GM19397 (cell line): ENCODE measurements around the gene NOL9.

Experiments
- ATAC-seq: cut with Tn5 transposase; IDR thresholded peaks from one replicate; pipeline ENCODE4 v1.9.1; 2021; ENCODE audit warnings: mild to moderate bottlenecking, moderate library complexity; ENCODE audit not compliant: unreplicated experiment

The NOL9 gene

DNA sequence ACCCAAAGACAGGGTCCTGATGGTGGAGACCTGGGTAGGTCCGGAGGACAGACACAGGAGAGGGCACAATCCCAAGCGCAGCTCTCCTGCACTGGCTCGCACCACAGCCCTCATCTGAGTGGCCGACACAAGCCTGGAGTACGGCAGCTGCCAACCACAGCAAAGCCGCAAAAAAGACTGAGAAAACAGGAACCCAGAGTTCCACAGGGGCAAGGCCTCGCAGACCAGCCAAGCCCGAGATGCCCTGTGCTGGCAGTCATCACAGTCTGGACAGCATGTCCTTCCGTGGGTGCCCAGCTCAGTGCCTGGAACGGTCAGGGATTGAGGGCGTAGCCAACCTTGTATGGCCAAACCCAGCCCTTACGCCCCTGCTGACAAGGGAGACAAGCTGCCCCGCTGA, 36.9 kb upstream of the NOL9 start:
- ATAC-seq: no peak

DNA sequence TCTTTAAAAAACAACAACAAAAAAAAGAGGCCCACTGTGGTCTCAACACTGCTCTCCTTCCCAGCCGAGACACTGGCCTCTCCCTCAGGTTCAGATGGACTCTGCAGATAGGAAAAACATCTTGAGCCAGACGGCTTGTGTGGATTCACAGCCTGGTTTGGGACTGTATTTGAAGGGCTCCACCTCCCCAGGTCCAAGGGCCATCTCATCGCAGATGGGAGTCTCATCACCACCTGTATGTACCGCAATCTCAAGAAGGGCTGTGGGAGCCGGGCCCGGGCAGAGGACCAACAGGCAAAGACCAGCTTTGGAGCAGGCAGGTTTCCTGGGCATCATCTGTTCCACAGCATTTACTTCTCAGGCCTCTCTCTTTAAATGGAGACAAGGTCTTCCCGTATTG, 35.7 kb upstream of the NOL9 start:
- no peak for ATAC-seq

DNA sequence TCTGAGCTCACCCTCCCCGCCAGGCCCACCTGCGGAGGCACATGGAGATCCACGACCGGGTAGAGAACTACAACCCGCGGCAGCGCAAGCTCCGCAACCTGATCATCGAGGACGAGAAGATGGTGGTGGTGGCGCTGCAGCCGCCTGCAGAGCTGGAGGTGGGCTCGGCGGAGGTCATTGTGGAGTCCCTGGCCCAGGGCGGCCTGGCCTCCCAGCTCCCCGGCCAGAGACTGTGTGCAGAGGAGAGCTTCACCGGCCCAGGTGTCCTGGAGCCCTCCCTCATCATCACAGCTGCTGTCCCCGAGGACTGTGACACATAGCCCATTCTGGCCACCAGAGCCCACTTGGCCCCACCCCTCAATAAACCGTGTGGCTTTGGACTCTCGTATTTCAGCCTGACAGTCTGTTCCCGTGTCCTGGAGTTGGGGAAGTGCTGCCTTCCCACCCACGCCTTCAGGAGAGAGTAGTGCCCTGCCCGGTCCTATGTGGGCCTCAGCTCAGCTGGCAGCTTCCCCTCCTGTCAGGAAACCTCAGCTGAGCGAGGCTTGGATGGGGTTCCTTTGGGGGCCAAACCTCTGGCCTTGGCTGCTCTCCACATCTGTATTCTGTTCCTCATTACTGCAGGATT, 34.7 kb upstream of the NOL9 start:
- ATAC-seq: no peak

DNA sequence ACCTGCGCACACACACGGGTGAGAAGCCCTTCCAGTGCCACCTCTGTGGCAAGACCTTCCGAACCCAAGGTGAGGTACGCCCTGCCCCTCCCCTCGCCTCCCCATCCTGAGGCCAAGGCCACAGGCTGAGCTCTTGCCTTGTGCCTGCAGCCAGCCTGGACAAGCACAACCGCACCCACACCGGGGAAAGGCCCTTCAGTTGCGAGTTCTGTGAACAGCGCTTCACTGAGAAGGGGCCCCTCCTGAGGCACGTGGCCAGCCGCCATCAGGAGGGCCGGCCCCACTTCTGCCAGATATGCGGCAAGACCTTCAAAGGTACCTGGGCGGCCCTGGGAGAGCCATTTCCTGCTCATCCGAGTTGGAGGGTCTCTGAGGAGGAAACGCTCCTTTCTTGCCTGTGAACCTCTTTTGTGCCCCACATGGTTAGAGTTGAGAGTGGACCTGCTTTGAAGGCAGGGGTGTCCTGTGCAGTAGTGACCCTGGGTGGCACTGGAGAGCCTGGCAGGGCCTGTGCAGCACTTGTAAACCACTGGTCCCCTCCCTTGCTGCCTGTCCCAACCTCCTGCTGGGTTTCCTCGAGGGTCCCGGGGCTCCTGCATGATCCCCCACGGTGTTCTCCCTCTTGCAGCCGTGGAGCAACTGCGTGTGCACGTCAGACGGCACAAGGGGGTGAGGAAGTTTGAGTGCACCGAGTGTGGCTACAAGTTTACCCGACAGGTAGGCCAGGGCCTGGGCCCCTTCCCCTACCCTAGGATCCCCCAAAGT, 34.0 kb upstream of the NOL9 start:
- no peak for ATAC-seq

DNA sequence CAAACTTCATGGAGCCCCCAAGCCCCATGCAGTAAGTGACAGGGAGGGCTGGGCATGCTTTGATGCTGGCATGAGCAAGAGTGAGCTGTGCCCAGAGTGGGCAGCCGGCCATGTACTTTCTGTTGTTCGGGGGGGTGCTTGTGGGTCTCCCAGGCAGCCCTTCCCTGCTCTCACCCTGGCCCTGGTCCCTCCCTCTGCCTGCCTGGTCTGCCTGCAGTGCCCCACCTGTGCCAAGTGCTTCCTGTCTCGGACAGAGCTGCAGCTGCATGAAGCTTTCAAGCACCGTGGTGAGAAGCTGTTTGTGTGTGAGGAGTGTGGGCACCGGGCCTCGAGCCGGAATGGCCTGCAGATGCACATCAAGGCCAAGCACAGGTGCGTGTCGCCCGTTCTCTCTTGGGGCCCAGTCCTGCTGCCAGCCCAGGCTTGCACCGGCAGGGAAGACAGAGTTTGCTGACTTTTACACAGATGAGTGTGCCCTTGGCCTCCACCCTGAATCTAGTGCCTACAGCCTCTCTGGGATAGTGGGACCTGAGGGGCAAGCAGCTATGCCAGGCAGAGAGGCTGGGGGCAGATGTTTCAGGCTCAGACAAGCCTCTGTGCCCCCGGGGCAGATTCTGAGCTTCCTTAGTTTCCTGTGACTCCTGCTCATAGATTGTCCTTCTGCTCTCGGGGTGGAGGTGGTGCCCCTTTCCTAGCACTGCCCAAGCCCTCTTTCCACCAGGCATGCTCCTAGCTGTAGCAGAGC, 33.1 kb upstream of the NOL9 start:
- no peak for ATAC-seq

DNA sequence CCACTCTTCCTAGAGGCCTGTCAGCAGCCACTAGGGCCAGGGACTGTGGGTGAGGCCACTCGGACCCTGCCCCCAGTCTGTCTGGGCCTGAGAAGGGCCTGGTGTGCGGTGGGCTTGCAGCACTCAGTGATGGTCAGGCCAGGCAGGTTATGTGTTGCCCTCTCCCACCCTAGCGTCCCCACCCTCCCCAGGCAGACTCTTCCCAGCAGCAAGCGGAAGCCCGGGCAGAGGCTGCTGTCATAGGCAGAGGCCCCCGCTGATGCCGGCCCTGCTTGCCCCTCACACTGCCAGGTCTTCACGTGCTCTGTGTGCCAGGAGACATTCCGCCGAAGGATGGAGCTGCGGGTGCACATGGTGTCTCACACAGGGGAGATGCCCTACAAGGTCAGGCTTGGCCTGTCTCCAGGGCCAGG, 32.1 kb upstream of the NOL9 start:
- ATAC-seq: no peak

DNA sequence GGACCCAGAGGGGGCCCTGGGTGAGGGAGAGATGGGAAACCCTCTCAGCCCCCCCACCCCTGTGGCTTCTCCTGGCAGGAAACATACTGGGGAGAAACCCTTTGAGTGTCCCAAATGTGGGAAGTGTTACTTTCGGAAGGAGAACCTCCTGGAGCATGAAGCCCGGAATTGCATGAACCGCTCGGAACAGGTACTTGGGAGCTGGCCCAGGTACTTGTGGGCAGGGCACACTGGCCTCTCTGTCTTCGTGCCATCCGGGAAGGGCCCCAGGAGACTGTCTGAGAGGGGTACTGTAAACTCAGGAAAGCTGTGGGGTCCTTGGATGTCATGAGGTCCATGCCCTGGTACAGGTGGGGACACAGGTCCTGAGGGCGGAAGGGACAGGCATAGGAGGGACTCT, 31.5 kb upstream of the NOL9 start:
- ATAC-seq: no peak

DNA sequence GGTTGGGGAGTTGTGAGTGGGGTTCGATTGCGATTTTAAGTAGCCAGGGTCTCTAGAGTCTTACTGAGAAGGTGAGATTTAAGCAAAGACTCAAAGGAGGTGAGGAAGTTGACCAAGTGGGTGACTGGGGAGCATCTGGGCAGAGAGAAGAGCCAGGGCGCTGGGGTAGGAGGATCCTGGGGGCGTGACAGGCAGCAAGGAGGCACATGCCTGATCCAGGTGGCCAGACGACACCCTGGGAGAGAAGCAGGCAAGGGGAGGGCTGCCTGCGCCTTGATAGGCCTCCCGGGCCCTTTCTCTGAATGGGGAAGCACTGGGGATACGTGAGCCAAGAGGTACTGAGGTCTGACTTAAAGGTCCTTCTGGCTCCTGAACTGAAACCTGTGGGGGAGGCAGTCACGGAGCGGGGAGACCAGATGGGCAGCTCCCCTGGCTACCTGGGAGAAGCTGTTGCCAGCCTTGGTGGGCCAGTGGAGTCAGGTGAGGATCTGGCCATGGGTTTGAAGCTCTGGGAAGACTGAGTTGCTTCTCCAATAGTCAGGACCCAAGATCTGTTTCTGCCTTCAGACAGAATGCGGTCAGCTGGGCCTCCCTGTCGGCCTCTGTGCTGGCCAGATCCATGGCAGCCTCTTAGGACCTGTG, 30.9 kb upstream of the NOL9 start:
- no peak for ATAC-seq

DNA sequence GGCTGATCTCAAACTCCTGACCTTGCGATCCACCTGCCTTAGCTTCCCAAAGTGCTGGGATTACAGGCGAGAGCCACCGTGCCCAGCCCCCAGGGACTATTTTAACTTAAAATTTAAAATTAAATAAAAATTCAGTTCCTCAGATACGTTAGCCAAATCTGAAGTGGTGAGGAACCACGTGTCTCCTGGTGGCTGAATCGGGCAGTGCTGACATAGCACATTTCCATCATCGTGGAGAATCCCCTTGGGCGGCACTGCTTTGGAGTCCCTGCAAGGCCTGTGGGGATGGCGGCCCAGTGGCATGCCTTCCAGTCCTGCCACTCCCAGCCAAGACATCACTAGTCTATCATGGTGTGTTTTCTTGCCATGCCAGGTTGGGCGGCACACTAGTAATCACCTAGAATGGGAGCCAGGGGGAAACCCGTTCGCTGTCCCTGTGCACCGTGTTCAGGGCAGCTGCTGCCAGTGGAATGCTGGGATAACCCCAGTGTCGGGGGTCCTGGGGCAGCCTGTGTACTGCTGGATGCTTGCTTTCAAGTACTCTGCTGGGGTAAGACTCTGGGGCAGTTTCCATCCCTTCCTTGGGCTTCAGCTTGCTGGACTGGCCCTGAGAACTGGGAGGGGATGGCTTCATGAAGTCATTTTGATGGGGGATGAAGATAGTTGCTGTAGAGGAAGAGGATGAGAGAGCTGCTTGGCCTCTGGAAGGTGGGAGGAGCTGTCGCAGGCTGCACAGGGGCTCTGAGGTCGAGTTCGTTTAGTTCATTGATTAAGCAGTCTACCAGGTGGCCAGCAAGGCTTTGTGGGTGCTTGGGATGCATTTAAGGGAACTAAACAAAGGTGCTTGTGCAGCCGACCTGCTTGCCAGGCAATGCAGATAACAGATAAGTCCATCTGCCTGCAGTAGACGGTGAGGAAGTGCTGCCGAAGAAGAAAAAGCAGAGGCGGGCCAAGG, 30.1 kb upstream of the NOL9 start:
- ATAC-seq: no peak

DNA sequence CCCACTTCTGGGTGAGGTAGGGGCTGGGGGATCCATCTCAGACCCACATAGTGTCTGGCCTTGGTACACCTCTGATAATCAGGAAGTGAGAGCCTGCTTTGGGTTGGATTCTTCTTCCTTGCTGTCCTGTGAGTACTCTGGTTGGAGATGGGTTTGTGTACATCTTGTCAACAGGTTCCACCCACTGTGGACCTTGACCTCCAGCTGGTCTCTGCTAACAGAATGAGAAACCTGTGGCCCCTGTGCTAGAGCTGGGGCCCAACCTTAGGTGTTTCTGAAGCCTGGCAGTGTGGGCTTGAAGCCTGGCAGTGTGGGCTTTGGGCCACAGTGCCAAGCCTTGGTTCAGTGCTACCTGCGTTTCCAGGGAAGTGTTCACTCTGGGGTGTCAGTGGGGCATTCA, 28.1 kb upstream of the NOL9 start:
- no peak for ATAC-seq

DNA sequence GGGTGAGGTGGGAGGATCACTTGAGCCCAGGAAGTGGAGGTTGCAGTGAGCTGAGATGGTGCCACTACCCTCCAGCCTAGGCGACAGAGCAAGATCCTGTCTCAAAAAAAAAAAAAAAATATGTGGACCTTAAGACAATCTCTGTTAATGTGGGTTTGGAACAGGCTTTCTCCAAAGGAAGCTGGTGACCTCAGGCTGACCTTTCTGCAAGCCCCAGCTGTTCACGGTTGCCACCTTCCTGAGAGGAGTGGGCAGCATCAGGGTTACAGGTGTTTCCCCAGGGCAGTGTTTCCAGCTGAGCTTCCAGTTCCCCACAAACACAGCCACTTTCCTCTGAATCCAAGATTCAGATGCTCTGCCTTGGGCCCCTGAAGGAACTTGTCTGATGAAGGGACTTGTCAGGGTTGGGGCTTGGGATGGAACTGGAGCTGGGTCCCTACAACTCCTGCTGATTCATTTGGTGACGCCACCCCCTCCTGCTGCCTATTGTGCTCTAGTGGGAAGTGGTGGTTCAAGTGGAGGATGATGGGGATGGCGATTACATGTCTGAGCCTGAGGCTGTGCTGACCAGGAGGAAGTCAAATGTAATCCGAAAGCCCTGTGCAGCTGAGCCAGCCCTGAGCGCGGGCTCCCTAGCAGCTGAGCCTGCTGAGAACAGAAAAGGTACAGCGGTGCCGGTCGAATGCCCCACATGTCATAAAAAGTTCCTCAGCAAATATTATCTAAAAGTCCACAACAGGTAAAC, 27.4 kb upstream of the NOL9 start:
- ATAC-seq: no peak

DNA sequence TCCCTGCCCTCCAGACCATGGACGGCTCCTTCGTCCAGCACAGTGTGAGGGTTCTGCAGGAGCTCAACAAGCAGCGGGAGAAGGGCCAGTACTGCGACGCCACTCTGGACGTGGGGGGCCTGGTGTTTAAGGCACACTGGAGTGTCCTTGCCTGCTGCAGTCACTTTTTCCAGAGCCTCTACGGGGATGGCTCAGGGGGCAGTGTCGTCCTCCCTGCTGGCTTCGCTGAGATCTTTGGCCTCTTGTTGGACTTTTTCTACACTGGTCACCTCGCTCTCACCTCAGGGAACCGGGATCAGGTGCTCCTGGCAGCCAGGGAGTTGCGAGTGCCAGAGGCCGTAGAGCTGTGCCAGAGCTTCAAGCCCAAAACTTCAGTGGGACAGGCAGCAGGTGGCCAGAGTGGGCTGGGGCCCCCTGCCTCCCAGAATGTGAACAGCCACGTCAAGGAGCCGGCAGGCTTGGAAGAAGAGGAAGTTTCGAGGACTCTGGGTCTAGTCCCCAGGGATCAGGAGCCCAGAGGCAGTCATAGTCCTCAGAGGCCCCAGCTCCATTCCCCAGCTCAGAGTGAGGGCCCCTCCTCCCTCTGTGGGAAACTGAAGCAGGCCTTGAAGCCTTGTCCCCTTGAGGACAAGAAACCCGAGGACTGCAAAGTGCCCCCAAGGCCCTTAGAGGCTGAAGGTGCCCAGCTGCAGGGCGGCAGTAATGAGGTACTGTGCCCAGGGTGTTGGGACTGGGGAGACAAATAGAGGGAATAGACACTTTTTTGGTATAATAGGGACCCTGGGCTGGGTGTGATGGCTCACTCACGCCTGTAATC, 26.5 kb upstream of the NOL9 start:
- ATAC-seq: no peak

DNA sequence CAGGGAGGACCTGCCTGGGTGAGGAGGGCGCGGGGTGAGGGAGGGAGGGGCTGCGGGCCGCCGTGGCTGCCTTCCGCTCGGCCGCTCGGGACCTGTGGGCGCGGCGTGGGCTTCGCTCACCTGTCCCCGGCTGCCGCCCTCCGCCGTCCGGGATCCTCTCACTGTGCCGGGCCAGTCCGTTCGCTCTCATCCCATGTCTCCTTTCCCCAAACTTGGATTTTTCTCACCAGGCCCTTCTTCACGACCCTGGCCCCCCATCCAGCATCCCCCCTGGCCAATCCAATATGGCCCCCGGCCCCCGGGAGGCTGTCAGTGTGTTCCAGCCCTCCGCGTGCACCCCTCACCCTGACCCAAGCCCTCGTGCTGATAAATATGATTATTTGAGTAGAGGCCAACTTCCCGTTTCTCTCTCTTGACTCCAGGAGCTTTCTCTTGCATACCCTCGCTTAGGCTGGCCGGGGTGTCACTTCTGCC, 25.8 kb upstream of the NOL9 start:
- no peak for ATAC-seq

DNA sequence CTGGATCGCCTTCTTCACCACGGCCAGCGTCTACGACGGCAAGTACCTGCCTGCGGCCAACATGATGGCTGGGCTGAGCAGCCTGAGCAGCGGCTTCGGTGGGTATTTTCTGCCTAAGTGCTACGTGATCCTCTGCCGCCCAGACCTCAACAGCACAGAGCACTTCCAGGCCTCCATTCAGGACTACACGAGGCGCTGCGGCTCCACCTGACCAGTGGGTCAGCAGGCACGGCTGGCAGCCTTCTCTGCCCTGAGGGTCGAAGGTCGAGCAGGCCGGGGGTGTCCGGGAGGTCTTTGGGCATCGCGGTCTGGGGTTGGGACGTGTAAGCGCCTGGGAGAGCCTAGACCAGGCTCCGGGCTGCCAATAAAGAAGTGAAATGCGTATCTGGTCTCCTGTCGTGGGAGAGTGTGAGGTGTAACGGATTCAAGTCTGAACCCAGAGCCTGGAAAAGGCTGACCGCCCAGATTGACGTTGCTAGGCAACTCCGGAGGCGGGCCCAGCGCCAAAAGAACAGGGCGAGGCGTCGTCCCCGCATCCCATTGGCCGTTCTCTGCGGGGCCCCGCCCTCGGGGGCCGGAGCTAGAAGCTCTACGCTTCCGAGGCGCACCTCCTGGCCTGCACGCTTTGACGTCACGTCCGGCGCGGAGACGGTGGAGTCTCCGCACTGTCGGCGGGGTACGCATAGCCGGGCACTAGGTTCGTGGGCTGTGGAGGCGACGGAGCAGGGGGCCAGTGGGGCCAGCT, 25.2 kb upstream of the NOL9 start, which contains the start of gene ZBTB48:
ZBTB48 (plus strand) TSS at position 621 of the 745 bp plus-strand sequence. CDS start 616 bp downstream, outside the sequence.
- ATAC-seq: peak; percentile 95

DNA sequence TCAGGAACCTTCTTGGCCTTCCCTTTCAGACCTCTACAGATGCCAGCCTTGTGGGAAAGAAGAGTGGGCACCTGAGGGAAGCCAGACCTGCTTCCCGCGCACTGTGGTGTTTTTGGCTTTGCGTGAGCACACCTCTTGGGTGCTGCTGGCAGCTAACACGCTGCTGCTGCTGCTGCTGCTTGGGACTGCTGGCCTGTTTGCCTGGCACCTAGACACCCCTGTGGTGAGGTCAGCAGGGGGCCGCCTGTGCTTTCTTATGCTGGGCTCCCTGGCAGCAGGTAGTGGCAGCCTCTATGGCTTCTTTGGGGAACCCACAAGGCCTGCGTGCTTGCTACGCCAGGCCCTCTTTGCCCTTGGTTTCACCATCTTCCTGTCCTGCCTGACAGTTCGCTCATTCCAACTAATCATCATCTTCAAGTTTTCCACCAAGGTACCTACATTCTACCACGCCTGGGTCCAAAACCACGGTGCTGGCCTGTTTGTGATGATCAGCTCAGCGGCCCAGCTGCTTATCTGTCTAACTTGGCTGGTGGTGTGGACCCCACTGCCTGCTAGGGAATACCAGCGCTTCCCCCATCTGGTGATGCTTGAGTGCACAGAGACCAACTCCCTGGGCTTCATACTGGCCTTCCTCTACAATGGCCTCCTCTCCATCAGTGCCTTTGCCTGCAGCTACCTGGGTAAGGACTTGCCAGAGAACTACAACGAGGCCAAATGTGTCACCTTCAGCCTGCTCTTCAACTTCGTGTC, 24.5 kb upstream of the NOL9 start:
- ATAC-seq: no peak

DNA sequence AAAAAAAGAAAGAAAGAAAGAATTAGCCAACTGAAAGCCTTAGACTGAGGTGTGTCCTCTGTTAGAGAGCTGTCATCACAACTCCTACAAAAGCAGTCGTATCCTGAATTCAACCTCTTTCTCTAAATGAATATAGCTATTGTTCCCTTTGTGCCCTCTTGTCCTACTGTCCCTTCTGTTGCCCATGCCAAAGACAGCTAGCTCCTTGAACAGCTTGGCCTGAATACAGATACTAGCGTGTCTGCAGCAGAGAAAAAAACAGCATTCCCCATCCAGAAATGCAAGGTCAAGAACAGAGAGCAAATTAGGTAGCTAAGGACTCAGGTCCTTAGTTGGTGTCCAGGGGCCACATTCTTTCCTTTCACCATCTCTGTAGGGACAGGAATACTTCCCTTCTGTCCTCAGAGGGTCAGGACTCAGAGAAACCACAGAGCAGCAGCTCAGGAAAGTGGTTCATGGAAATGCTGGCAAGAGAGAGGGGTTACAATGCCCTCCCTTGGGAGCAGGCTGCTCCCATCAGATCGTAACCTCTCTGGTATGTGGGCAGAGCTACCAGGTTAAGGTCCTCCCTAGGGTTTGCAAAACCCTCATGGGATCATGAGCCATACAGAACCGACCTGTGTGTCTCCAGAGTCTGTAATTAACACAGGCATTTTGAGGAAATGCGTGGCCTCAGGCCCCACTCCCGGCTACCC, 23.7 kb upstream of the NOL9 start:
- no peak for ATAC-seq

DNA sequence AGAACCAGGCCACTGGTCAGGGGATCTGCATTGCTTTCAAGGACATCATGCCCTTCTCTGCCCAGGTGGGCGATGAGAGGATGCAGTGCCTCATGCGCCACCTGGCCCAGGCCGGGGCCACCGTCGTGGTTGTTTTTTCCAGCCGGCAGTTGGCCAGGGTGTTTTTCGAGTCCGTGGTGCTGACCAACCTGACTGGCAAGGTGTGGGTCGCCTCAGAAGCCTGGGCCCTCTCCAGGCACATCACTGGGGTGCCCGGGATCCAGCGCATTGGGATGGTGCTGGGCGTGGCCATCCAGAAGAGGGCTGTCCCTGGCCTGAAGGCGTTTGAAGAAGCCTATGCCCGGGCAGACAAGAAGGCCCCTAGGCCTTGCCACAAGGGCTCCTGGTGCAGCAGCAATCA, 20.5 kb upstream of the NOL9 start:
- ATAC-seq: no peak
